Measurements from ENCODE around the gene DFFB.

DFFB gene

GRCh38 chr1:3864884-3865283 is 7.6 kb downstream of the DFFB start:
- Histone ChIP-seq H3K4me1 (ENCODE audit: control insufficient read depth in 5 of 5, insufficient read depth in 5 of 5, low read length in 5 of 5) (no peaks in the 10 kb centered on the region), H3K4me3 (ENCODE audit: low read depth in 1 of 5, low read length in 5 of 5) (no peak overlapping the region), H3K27me3 (ENCODE audit: control insufficient read depth in 5 of 5, insufficient read depth in 4 of 5, low read length in 5 of 5) (no peaks in the 10 kb centered on the region), H3K36me3 (ENCODE audit: control insufficient read depth in 5 of 5, insufficient read depth in 5 of 5, low read length in 5 of 5) (peaks cover 0 to 38% (median 30%) of the 10 kb centered on the region in 5 donors), H3K9ac (ENCODE audit: low read length in 5 of 5) (no peak overlapping the region), H3K9me3 (ENCODE audit: control insufficient read depth in 5 of 5, low read length in 5 of 5) (no peaks in the 10 kb centered on the region), H3K27ac (ENCODE audit: low read depth, low read length) (no peak overlapping the region)

DNA sequence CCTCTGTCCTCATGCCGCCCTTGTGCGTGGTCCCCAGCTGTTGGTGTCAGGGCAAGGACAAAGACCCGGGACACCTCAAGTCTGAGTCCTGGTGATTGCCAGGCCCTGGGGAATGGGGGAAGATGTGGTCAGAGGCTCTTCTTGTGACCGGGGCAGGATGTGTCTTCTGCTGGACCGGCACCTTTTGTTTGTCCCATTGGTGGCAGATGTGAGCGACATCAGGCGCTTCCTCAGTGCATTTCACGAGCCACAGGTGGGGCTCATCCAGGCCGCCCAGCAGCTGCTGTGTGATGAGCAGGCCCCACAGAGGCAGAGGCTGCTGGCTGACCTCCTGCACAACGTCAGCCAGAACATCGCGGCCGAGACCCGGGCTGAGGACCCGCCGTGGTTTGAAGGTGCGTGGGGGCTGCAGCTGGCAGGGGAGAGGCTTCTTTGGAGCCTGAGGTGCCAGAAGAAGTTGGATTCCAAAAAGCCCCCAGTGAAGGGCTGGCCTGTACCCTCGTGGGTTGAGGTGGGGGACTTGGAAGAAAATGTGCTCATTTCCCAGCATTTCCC is 8.4 kb downstream of the DFFB start:
- no peak overlapping the region for H3K27ac ChIP-seq (ENCODE audit: low read depth, low read length)
- H3K9ac ChIP-seq (ENCODE audit: low read length in 5 of 5): no peak overlapping the region
- no peaks in the 10 kb centered on the region for H3K9me3 ChIP-seq (ENCODE audit: control insufficient read depth in 5 of 5, low read length in 5 of 5)
- no peak overlapping the region for H3K4me3 ChIP-seq (ENCODE audit: low read depth in 1 of 5, low read length in 5 of 5)
- H3K36me3 ChIP-seq (ENCODE audit: control insufficient read depth in 5 of 5, insufficient read depth in 5 of 5, low read length in 5 of 5): peaks cover 0 to 46% (median 38%) of the 10 kb centered on the region in 5 donors
- no peaks in the 10 kb centered on the region for H3K27me3 ChIP-seq (ENCODE audit: control insufficient read depth in 5 of 5, insufficient read depth in 4 of 5, low read length in 5 of 5)
- no peaks in the 10 kb centered on the region for H3K4me1 ChIP-seq (ENCODE audit: control insufficient read depth in 5 of 5, insufficient read depth in 5 of 5, low read length in 5 of 5)

DNA sequence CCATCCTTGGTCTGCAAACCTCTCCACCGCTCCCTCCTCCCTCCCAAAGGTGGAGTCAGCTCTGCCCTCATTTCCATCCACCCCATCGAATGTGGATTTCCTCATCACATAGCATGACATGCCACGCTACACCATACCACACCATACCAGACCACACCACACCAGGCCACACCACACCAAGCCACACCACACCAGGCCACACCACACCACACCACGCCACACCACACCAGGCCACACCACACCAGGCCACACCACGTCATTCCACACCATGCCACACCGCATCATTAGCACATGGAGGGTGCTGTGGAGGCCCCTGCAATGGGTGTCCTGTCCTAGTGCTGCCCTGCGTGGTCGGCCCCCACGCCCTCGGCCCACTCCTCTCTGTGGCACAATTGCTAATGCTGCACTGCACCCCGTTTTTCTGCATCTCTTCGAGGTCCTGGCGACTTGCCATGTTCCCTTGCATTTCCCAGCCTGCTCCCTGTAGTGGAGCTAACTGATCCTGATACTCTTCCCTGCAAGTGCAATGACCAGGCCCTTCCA is 11.3 kb downstream of the DFFB start:
- Histone ChIP-seq H3K27ac (ENCODE audit: low read depth, low read length) (no peak overlapping the region), H3K27me3 (ENCODE audit: control insufficient read depth in 5 of 5, insufficient read depth in 4 of 5, low read length in 5 of 5) (no peaks in the 10 kb centered on the region), H3K9me3 (ENCODE audit: control insufficient read depth in 5 of 5, low read length in 5 of 5) (no peaks in the 10 kb centered on the region), H3K36me3 (ENCODE audit: control insufficient read depth in 5 of 5, insufficient read depth in 5 of 5, low read length in 5 of 5) (peaks cover 0 to 72% (median 59%) of the 10 kb centered on the region in 5 donors), H3K4me1 (ENCODE audit: control insufficient read depth in 5 of 5, insufficient read depth in 5 of 5, low read length in 5 of 5) (no peaks in the 10 kb centered on the region), H3K4me3 (ENCODE audit: low read depth in 1 of 5, low read length in 5 of 5) (no peak overlapping the region), H3K9ac (ENCODE audit: low read length in 5 of 5) (no peak overlapping the region)

GRCh38 chr1:3869751-3870301 is 12.6 kb downstream of the DFFB start:
- peaks cover 0 to 83% (median 69%) of the 10 kb centered on the region in 5 donors for H3K36me3 ChIP-seq (ENCODE audit: control insufficient read depth in 5 of 5, insufficient read depth in 5 of 5, low read length in 5 of 5)
- no peak overlapping the region for H3K4me3 ChIP-seq (ENCODE audit: low read depth in 1 of 5, low read length in 5 of 5)

GRCh38 chr1:3871451-3871805 is 14.2 kb downstream of the DFFB start:
- Histone ChIP-seq H3K4me1 (ENCODE audit: control insufficient read depth in 5 of 5, insufficient read depth in 5 of 5, low read length in 5 of 5) (peaks cover 0 to 6% (median 0%) of the 10 kb centered on the region in 5 donors), H3K27ac (ENCODE audit: low read depth, low read length) (no peak overlapping the region), H3K27me3 (ENCODE audit: control insufficient read depth in 5 of 5, insufficient read depth in 4 of 5, low read length in 5 of 5) (no peaks in the 10 kb centered on the region), H3K36me3 (ENCODE audit: control insufficient read depth in 5 of 5, insufficient read depth in 5 of 5, low read length in 5 of 5) (peaks cover 4 to 88% (median 81%) of the 10 kb centered on the region in 5 donors), H3K9ac (ENCODE audit: low read length in 5 of 5) (no peak overlapping the region), H3K9me3 (ENCODE audit: control insufficient read depth in 5 of 5, low read length in 5 of 5) (no peaks in the 10 kb centered on the region), H3K4me3 (ENCODE audit: low read depth in 1 of 5, low read length in 5 of 5) (no peak overlapping the region)

More at GRCh38 chr1:3869751-3870301, 12.6 kb downstream of the DFFB start:
- peaks cover 0 to 6% (median 0%) of the 10 kb centered on the region in 5 donors for H3K4me1 ChIP-seq (ENCODE audit: control insufficient read depth in 5 of 5, insufficient read depth in 5 of 5, low read length in 5 of 5)
- H3K9me3 ChIP-seq (ENCODE audit: control insufficient read depth in 5 of 5, low read length in 5 of 5): no peaks in the 10 kb centered on the region
- H3K27ac ChIP-seq (ENCODE audit: low read depth, low read length): no peak overlapping the region
- no peaks in the 10 kb centered on the region for H3K27me3 ChIP-seq (ENCODE audit: control insufficient read depth in 5 of 5, insufficient read depth in 4 of 5, low read length in 5 of 5)
- no peak overlapping the region for H3K9ac ChIP-seq (ENCODE audit: low read length in 5 of 5)

DNA sequence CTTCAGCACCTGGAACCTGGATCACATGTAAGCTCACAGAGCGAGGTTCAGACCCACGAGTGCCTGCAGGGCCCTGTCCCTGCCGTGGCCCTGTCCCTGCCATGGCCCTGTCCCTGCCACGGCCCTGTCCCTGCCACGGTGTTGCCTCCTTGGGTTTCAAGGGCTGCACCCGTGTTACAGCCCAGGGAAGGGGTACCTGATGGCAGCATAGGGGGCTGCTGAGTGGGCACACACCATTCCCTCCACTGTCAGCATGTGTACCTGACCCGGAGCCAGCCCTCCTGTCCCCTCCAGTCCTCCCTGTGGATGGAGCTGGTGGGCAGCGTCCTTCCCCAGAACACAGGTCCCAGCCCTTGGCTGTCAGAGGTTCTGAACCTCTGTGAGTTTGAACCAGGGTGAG is 15.3 kb downstream of the DFFB start:
- Histone ChIP-seq H3K36me3 (ENCODE audit: control insufficient read depth in 5 of 5, insufficient read depth in 5 of 5, low read length in 5 of 5) (peaks cover 4 to 86% (median 78%) of the 10 kb centered on the region in 5 donors), H3K4me3 (ENCODE audit: low read depth in 1 of 5, low read length in 5 of 5) (no peak overlapping the region)

GRCh38 chr1:3874736-3875135 is 17.5 kb downstream of the DFFB start:
- Histone ChIP-seq H3K9me3 (ENCODE audit: control insufficient read depth in 5 of 5, low read length in 5 of 5) (peaks cover 4 to 15% (median 13%) of the 10 kb centered on the region in 5 donors), H3K27me3 (ENCODE audit: control insufficient read depth in 5 of 5, insufficient read depth in 4 of 5, low read length in 5 of 5) (no peaks in the 10 kb centered on the region), H3K36me3 (ENCODE audit: control insufficient read depth in 5 of 5, insufficient read depth in 5 of 5, low read length in 5 of 5) (peaks cover 7 to 86% (median 76%) of the 10 kb centered on the region in 5 donors), H3K4me1 (ENCODE audit: control insufficient read depth in 5 of 5, insufficient read depth in 5 of 5, low read length in 5 of 5) (peaks cover 0 to 6% (median 0%) of the 10 kb centered on the region in 5 donors), H3K9ac (ENCODE audit: low read length in 5 of 5) (no peak overlapping the region), H3K4me3 (ENCODE audit: low read depth in 1 of 5, low read length in 5 of 5) (no peak overlapping the region), H3K27ac (ENCODE audit: low read depth, low read length) (no peak overlapping the region)

More for the DNA sequence above, 15.3 kb downstream of the DFFB start:
- Histone ChIP-seq H3K27ac (ENCODE audit: low read depth, low read length) (no peak overlapping the region), H3K4me1 (ENCODE audit: control insufficient read depth in 5 of 5, insufficient read depth in 5 of 5, low read length in 5 of 5) (peaks cover 0 to 6% (median 0%) of the 10 kb centered on the region in 5 donors), H3K27me3 (ENCODE audit: control insufficient read depth in 5 of 5, insufficient read depth in 4 of 5, low read length in 5 of 5) (no peaks in the 10 kb centered on the region), H3K9me3 (ENCODE audit: control insufficient read depth in 5 of 5, low read length in 5 of 5) (no peaks in the 10 kb centered on the region), H3K9ac (ENCODE audit: low read length in 5 of 5) (no peak overlapping the region)

DNA sequence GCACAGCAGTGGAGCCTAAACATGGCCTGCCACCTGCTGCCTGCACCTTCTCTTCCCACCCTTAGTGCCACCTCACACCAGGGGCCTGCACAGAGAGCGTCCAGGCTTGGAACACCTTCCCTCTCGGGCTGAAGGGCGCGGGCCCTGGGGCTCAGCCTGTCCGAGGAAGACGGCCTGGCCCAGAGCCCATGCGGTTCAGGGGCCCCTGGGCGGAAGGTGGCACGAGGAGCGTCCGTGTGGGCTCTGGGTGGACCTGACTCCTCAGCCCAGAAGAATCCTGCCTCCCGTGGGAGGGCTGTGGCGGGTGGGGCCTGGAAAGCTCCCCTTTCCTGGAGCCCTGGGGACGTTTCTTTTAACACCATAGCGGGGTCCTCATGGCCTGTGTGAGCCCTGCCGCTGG is 19.4 kb downstream of the DFFB start:
- Histone ChIP-seq H3K9ac (ENCODE audit: low read length in 5 of 5) (no peak overlapping the region), H3K9me3 (ENCODE audit: control insufficient read depth in 5 of 5, low read length in 5 of 5) (peaks cover 4 to 16% (median 15%) of the 10 kb centered on the region in 5 donors), H3K27ac (ENCODE audit: low read depth, low read length) (no peak overlapping the region), H3K4me1 (ENCODE audit: control insufficient read depth in 5 of 5, insufficient read depth in 5 of 5, low read length in 5 of 5) (peaks cover 0 to 6% (median 0%) of the 10 kb centered on the region in 5 donors), H3K27me3 (ENCODE audit: control insufficient read depth in 5 of 5, insufficient read depth in 4 of 5, low read length in 5 of 5) (no peaks in the 10 kb centered on the region), H3K4me3 (ENCODE audit: low read depth in 1 of 5, low read length in 5 of 5) (no peak overlapping the region), H3K36me3 (ENCODE audit: control insufficient read depth in 5 of 5, insufficient read depth in 5 of 5, low read length in 5 of 5) (peaks cover 7 to 84% (median 71%) of the 10 kb centered on the region in 5 donors)

GRCh38 chr1:3879099-3879498 is 21.8 kb downstream of the DFFB start:
- H3K36me3 ChIP-seq (ENCODE audit: control insufficient read depth in 5 of 5, insufficient read depth in 5 of 5, low read length in 5 of 5): peaks cover 7 to 77% (median 59%) of the 10 kb centered on the region in 5 donors
- H3K9ac ChIP-seq (ENCODE audit: low read length in 5 of 5): no peak overlapping the region
- H3K4me3 ChIP-seq (ENCODE audit: low read depth in 1 of 5, low read length in 5 of 5): peak overlapping the region in 1 of 5 donors; percentile 32
- no peak overlapping the region for H3K27ac ChIP-seq (ENCODE audit: low read depth, low read length)
- H3K27me3 ChIP-seq (ENCODE audit: control insufficient read depth in 5 of 5, insufficient read depth in 4 of 5, low read length in 5 of 5): no peaks in the 10 kb centered on the region
- peaks cover 4 to 16% (median 15%) of the 10 kb centered on the region in 5 donors for H3K9me3 ChIP-seq (ENCODE audit: control insufficient read depth in 5 of 5, low read length in 5 of 5)
- H3K4me1 ChIP-seq (ENCODE audit: control insufficient read depth in 5 of 5, insufficient read depth in 5 of 5, low read length in 5 of 5): peaks cover 0 to 3% (median 0%) of the 10 kb centered on the region in 5 donors

DNA sequence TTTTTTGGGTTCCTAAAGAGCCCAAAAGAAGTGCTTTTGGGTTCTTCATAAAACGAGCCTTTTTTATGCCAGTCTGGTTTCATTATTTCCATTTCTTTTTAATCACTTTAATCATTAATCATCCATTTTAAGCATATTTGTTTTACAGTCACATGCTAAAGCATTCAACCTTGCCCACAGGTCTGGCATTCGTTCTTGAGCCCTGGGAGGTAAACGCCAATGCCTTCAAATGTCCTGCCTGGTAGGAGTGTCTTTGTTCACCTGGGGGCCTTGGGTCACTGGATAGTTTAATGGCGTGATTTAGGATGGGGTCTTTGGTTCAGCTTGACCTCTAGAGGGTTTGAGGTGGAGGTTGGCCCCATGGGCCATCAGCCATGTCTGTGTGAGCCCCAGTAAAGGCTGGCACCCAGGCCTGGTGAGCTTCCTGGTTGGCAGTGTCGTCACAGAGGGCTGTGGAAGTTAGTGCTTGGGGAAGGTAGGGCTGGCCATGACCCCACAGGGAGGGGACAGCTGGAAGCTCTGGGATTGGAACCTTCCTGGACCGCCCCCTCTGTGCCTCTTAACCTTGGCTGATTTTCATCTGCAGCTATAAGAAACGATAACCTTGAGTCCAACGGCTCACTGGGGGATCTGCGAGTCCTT is 22.6 kb downstream of the DFFB start:
- Histone ChIP-seq H3K9ac (ENCODE audit: low read length in 5 of 5) (no peak overlapping the region), H3K9me3 (ENCODE audit: control insufficient read depth in 5 of 5, low read length in 5 of 5) (peaks cover 4 to 16% (median 15%) of the 10 kb centered on the region in 5 donors), H3K27ac (ENCODE audit: low read depth, low read length) (no peak overlapping the region), H3K36me3 (ENCODE audit: control insufficient read depth in 5 of 5, insufficient read depth in 5 of 5, low read length in 5 of 5) (peaks cover 7 to 79% (median 60%) of the 10 kb centered on the region in 5 donors), H3K4me1 (ENCODE audit: control insufficient read depth in 5 of 5, insufficient read depth in 5 of 5, low read length in 5 of 5) (no peaks in the 10 kb centered on the region), H3K27me3 (ENCODE audit: control insufficient read depth in 5 of 5, insufficient read depth in 4 of 5, low read length in 5 of 5) (no peaks in the 10 kb centered on the region), H3K4me3 (ENCODE audit: low read depth in 1 of 5, low read length in 5 of 5) (no peak overlapping the region)

Measured in subcutaneous abdominal adipose tissue (tissue), 5 donors.